Type B pancreatic cell (in vitro differentiated cells): ENCODE results near the gene FOS. TPM values are rescaled to one million over a fixed set of nuclear protein-coding genes. Genes with fewer than 3 reads are reported as not detected.

Experiments used
- DNase-seq: peaks from one replicate; pipeline ENCODE4 v3.0.0; 2021; ENCODE audit warnings: mixed read lengths; ENCODE audit not compliant: unreplicated experiment; ENCODE audit errors: extremely low spot score
- H3K27ac Mint-ChIP-seq: 2 replicates; pipeline ENCODE4 v1.8.0; 2021; ENCODE audit warnings: mild to moderate bottlenecking, mixed read lengths
- H3K27me3 Mint-ChIP-seq: 2 replicates; pipeline ENCODE4 v1.8.0; 2021; ENCODE audit warnings: mixed read lengths
- H3K36me3 Mint-ChIP-seq: 2 replicates; pipeline ENCODE4 v1.8.0; 2021; ENCODE audit warnings: mixed read lengths
- H3K4me1 Mint-ChIP-seq: one replicate; pipeline ENCODE4 v1.8.0; 2021; ENCODE audit warnings: mixed read lengths; ENCODE audit not compliant: unreplicated experiment
- H3K4me3 Mint-ChIP-seq: 2 replicates; pipeline ENCODE4 v1.8.0; 2021; ENCODE audit warnings: mild to moderate bottlenecking, mixed read lengths
- H3K9me3 Mint-ChIP-seq: 2 replicates; pipeline ENCODE4 v1.8.0; 2021; ENCODE audit warnings: mixed read lengths
- total RNA-seq: library from RNA; stranded (reverse); gene quantifications from 2 replicates; pipeline ENCODE4 v1.2.1, GENCODE V29; 2021; ENCODE audit warnings: low replicate concordance
- TF ChIP-seq, protein P1 (sequence below): fragments of 200-600 bp; sonication (generic); conservative IDR thresholded peaks from 2 replicates; pipeline ENCODE4 v1.5.0; 2021; ENCODE audit warnings: antibody characterized with exemption, mild to moderate bottlenecking

FOS gene
- total RNA-seq, 1 donor from 2014 or later, result 214 TPM

DNA sequence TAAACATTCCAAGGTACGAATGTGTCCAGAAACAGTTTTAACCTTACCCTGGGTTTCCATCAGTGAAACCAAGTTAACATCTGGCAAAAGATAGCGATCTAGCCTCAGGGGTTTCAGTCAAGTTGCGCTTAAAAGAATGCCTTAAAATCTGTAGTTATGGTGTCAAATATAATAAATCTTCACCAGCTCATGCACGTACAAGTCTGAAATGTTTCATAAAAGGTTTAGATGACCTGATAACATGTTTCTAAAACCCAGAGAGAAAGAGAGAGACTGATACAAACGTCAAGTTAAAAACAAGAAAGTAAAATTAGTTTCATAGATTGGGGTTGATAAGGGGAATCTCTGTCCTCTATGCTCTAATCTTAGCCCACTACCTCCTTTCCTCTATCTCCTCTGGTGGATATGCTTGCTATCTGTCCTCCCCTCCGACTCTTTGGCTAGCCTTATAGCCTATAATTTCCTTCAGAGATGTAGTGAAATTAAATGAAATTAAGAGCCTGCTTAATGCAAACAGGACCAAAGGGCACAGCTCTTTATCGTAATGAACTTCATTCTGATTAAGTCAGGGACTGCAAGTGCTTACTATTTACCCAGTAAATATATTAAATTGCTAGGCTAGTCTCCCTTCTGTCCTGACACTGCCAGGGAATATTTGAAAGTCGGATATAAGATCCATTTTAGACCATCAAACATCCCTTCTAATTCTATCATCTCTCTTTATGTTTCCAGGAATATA lies 18.4 kb upstream of the FOS start:
- Mint-ChIP-seq H3K27me3 (no peaks in the 10 kb centered on the region), H3K27ac (peak overlapping the region; percentile 99), H3K4me1 (peaks cover 36% of the 10 kb centered on the region), H3K9me3 (no peaks in the 10 kb centered on the region), H3K4me3 (peak overlapping the region; percentile 91), H3K36me3 (no peaks in the 10 kb centered on the region)
- TF ChIP-seq, protein P1, sequence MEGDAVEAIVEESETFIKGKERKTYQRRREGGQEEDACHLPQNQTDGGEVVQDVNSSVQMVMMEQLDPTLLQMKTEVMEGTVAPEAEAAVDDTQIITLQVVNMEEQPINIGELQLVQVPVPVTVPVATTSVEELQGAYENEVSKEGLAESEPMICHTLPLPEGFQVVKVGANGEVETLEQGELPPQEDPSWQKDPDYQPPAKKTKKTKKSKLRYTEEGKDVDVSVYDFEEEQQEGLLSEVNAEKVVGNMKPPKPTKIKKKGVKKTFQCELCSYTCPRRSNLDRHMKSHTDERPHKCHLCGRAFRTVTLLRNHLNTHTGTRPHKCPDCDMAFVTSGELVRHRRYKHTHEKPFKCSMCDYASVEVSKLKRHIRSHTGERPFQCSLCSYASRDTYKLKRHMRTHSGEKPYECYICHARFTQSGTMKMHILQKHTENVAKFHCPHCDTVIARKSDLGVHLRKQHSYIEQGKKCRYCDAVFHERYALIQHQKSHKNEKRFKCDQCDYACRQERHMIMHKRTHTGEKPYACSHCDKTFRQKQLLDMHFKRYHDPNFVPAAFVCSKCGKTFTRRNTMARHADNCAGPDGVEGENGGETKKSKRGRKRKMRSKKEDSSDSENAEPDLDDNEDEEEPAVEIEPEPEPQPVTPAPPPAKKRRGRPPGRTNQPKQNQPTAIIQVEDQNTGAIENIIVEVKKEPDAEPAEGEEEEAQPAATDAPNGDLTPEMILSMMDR, result no peak
- DNase-seq, result no peak

DNA sequence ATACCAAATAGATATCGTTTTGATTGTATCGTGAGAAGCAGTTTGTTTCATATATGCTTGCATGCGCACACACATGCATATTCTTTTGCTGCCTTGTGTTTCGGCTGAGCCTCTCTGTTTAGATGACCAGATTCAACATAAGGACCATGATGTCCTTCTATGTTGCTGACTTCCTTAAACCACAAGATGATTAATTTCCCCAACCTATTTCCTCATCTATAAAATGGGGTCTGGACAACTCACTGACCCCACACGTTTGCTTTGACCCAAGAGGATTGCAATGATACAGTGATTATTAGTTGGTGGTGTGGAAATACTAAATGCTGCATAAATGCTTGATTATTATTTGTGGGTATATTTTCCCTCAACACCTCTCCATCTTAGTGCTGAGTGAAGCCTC lies 16.8 kb upstream of the FOS start:
- H3K27me3 Mint-ChIP-seq, result no peaks in the 10 kb centered on the region
- peak overlapping the region; percentile 34 for H3K27ac Mint-ChIP-seq
- peaks cover 36% of the 10 kb centered on the region for H3K4me1 Mint-ChIP-seq
- H3K36me3 Mint-ChIP-seq, result no peaks in the 10 kb centered on the region
- H3K9me3 Mint-ChIP-seq, result no peaks in the 10 kb centered on the region
- TF ChIP-seq, protein P1, result no peak
- H3K4me3 Mint-ChIP-seq, result no peak overlapping the region
- no peak for DNase-seq

DNA sequence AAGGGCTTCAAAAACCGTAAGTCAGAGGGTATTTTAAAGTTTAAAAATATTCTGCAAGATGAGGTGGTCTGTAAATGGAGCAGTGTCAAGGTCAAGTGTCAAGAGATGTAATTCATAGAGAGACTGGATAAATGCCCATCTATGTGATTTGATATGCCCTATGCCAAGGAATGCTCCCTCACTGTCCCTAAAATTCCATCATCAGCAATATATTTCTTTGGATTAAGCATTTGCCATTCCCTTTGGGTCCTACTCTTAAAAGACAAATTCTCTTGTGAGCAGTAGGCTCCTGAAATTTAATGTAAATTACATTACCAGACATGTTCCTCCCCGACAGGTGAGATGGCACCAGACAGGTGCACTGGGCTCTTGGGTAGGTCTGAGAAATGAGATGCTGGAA lies 16.0 kb upstream of the FOS start:
- Mint-ChIP-seq H3K4me1 (peaks cover 37% of the 10 kb centered on the region), H3K36me3 (no peaks in the 10 kb centered on the region)
- TF ChIP-seq, protein P1, result no peak

DNA sequence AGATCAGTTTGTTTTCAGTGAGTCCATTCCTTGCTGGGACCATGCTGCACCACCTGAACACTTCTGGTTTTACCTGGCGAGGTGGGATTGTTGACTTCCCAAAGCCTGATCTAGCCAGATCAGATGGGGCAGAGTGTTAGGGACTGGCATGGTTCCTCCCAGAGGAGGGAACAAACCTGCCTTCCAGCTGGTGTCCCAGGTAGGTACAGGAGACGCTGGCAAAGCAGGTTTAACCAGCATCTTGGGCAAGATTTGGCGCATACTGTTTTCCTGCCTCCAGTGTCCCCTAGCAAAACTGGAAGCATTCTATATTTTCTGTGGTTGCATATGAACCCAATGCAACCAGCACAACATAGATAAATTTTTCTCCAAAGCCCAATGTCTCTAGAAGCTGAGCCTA lies 14.6 kb upstream of the FOS start:
- TF ChIP-seq, protein P1, result no peak
- Mint-ChIP-seq H3K9me3 (no peaks in the 10 kb centered on the region), H3K4me3 (no peak overlapping the region), H3K27me3 (no peaks in the 10 kb centered on the region), H3K36me3 (no peaks in the 10 kb centered on the region), H3K27ac (no peak overlapping the region), H3K4me1 (peaks cover 30% of the 10 kb centered on the region)
- no peak for DNase-seq

More for the DNA sequence above, 16.0 kb upstream of the FOS start:
- no peak overlapping the region for H3K27ac Mint-ChIP-seq
- no peaks in the 10 kb centered on the region for H3K27me3 Mint-ChIP-seq
- H3K4me3 Mint-ChIP-seq, result no peak overlapping the region
- DNase-seq, result no peak
- no peaks in the 10 kb centered on the region for H3K9me3 Mint-ChIP-seq

DNA sequence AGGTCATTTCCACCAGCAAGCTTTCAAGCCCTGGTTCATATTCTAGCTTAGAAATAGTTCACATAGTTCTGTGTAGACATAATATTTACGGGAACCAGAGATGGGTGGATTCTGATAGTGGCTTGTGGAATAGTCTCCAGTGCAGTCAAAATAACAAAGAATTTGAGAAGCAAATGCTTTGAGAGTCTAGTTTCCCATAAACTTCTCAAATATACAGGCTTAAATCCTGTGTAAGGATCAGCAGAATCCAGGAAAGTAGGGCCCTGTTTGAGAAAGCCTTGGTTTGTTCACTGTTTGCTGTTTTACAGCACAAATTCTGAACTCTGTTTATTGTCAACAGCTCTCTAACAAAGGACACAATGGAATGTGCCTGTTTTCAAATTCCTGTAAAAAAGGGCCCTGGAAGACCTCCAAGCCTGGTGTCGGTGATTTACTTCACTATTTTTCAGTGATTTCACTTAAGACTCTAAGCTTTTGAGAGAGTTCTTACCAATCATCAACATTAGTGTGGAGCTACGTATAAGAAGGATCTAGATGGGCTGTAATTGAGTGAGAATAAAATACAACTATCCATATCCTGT lies 11.4 kb upstream of the FOS start:
- DNase-seq, result no peak
- Mint-ChIP-seq H3K4me3 (peak overlapping the region; percentile 13), H3K9me3 (no peaks in the 10 kb centered on the region), H3K27ac (peak overlapping the region; percentile 86), H3K27me3 (peaks cover 3% of the 10 kb centered on the region), H3K4me1 (peaks cover 17% of the 10 kb centered on the region), H3K36me3 (no peaks in the 10 kb centered on the region)
- TF ChIP-seq, protein P1, result no peak
